HEK293 (cell line): ENCODE data around the gene PSORS1C2.

Experiments used
- CTCF ChIA-PET: fragments of 350-600 bp; formaldehyde crosslinking; extraction: SDS; loops from one replicate; lab custom pipeline; 2021; ENCODE audit warnings: antibody characterized with exemption; lab: Yijun Ruan, JAX
- POLR2A ChIA-PET: fragments of 300-600 bp; formaldehyde crosslinking; extraction: SDS; loops from one replicate; lab custom pipeline; 2020; ENCODE audit warnings: antibody characterized with exemption, inconsistent platforms; lab: Yijun Ruan, JAX
- H3K27ac ChIP-seq: fragments of 200-500 bp; sonication (Bioruptor generic); 2 replicates; pipeline ENCODE4 v1.5.1; 2014; ENCODE audit warnings: low read depth, low read length, control low read depth, inconsistent platforms; ENCODE audit errors: extremely low read depth
- H3K36me3 ChIP-seq, 2 experiments: fragments of 200-500 bp in 1 of 2; sonication (Bioruptor generic) in 1 of 2; 1 replicate in 1 of 2; 2 replicates in 1 of 2; pipeline ENCODE4 v1.5.1; 2014 to 2017; ENCODE audit warnings: inconsistent platforms in 2 of 2, low read length in 2 of 2; ENCODE audit not compliant: control insufficient read depth in 2 of 2, insufficient read depth in 1 of 2
- H3K4me1 ChIP-seq: fragments of 200-500 bp; sonication (Bioruptor generic); 2 replicates; pipeline ENCODE4 v1.5.1; 2014; ENCODE audit warnings: mild to moderate bottlenecking, low read length, inconsistent platforms; ENCODE audit not compliant: control insufficient read depth, insufficient read depth
- H3K4me3 ChIP-seq: 2 replicates; pipeline ENCODE4 v1.5.1; 2011; ENCODE audit warnings: low read depth, mild to moderate bottlenecking, control low read depth, low read length, moderate library complexity
- H3K9me3 ChIP-seq: fragments of 200-500 bp; sonication (Bioruptor generic); 2 replicates; pipeline ENCODE4 v1.5.1; 2014; ENCODE audit warnings: low read depth, low read length, inconsistent platforms; ENCODE audit not compliant: control insufficient read depth, insufficient read depth
- GFI1B ChIP-seq: fragments of 450-650 bp; formaldehyde crosslinking; IDR thresholded peaks from 2 replicates; pipeline ENCODE4 v1.5.1; 2016; ENCODE audit warnings: missing biosample characterization, missing genetic modification characterization
- MYNN ChIP-seq: fragments of 450-650 bp; formaldehyde crosslinking; IDR thresholded peaks from 2 replicates; pipeline ENCODE4 v1.5.1; 2016; ENCODE audit warnings: missing biosample characterization, missing genetic modification characterization, borderline replicate concordance
- REPIN1 ChIP-seq: fragments of 450-650 bp; formaldehyde crosslinking; IDR thresholded peaks from 2 replicates; pipeline ENCODE4 v1.5.1; 2017; ENCODE audit warnings: missing biosample characterization, missing genetic modification characterization, low read depth
- ZNF211 ChIP-seq: fragments of 450-650 bp; formaldehyde crosslinking; IDR thresholded peaks from 2 replicates; pipeline ENCODE4 v1.5.1; 2016; ENCODE audit warnings: low read depth, missing biosample characterization, missing genetic modification characterization
- ZNF280C ChIP-seq: fragments of 450-650 bp; formaldehyde crosslinking; IDR thresholded peaks from 2 replicates; pipeline ENCODE4 v1.5.1; 2016; ENCODE audit warnings: missing biosample characterization, missing genetic modification characterization
- ZNF335 ChIP-seq: fragments of 450-650 bp; formaldehyde crosslinking; conservative IDR thresholded peaks from 2 replicates; pipeline ENCODE4 v1.5.1; 2016; ENCODE audit warnings: missing biosample characterization, missing genetic modification characterization
- ZNF350 ChIP-seq: fragments of 450-650 bp; formaldehyde crosslinking; IDR thresholded peaks from 2 replicates; pipeline ENCODE4 v1.5.0; 2017; ENCODE audit warnings: missing biosample characterization, mild to moderate bottlenecking, missing genetic modification characterization
- ZNF362 ChIP-seq: fragments of 450-650 bp; formaldehyde crosslinking; IDR thresholded peaks from 2 replicates; pipeline ENCODE4 v1.5.1; 2016; ENCODE audit warnings: missing biosample characterization, missing genetic modification characterization
- ZNF626 ChIP-seq: fragments of 450-650 bp; sonication (Bioruptor Pico); formaldehyde crosslinking; IDR thresholded peaks from 2 replicates; pipeline ENCODE4 v1.5.1; 2018; ENCODE audit warnings: missing biosample characterization, missing genetic modification characterization, inconsistent platforms
- ZNF701 ChIP-seq: fragments of 450-650 bp; formaldehyde crosslinking; IDR thresholded peaks from 2 replicates; pipeline ENCODE4 v1.5.1; 2016; ENCODE audit warnings: missing biosample characterization, missing genetic modification characterization
- ZNF792 ChIP-seq: fragments of 450-650 bp; formaldehyde crosslinking; IDR thresholded peaks from 2 replicates; pipeline ENCODE4 v1.5.1; 2016; ENCODE audit warnings: missing biosample characterization, missing genetic modification characterization
- TF ChIP-seq, protein P1 (sequence below): fragments of 450-650 bp; formaldehyde crosslinking; IDR thresholded peaks from 2 replicates; pipeline ENCODE4 v1.5.1; 2016; ENCODE audit warnings: missing biosample characterization, missing genetic modification characterization

The PSORS1C2 gene

DNA sequence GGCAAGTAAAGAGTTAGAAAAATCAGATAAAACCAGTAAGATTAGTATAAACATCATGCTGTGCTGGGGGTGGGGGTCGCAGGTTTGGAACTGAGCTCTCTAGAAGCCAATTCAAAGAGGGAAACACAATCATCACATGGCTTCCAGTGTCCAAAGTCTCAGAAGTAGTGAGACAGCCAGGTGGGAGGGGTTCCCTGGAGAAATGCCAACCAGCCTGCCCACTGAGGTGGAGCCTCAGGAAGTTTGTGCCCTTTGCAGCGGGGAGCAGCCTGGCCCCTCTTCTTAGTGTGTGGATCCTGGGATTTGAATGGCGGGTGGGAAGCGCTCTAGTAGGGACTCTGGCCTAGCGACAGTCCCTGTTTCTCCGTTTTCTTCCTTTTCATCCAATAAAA is 47.9 kb downstream of the PSORS1C2 start (continued):
- TF ChIP-seq ZNF335 (tag by site-specific recombination) = no peak
- TF ChIP-seq ZNF701 (tag by site-specific recombination) = no peak
- TF ChIP-seq ZNF626 = no peak
- no peak for TF ChIP-seq ZNF280C (tag by site-specific recombination)
- no peak for TF ChIP-seq ZNF350 (tag by site-specific recombination)

- Histone ChIP-seq H3K4me3 (no peak overlapping the region), H3K36me3 (no peaks in the 10 kb centered on the region; a peak in 1 of 3 replicates), H3K27ac (no peak overlapping the region), H3K4me1 (peaks cover 5% of the 10 kb centered on the region; the same call in 1 of the 2 replicates), H3K9me3 (no peaks in the 10 kb centered on the region)
- TF ChIP-seq GFI1B (tag by site-specific recombination) (no peak), REPIN1 (no peak), MYNN (tag by site-specific recombination) (no peak), ZNF362 (no peak), ZNF211 (tag by site-specific recombination) (no peak), ZNF792 (tag by site-specific recombination) (no peak)
- TF ChIP-seq, protein P1, sequence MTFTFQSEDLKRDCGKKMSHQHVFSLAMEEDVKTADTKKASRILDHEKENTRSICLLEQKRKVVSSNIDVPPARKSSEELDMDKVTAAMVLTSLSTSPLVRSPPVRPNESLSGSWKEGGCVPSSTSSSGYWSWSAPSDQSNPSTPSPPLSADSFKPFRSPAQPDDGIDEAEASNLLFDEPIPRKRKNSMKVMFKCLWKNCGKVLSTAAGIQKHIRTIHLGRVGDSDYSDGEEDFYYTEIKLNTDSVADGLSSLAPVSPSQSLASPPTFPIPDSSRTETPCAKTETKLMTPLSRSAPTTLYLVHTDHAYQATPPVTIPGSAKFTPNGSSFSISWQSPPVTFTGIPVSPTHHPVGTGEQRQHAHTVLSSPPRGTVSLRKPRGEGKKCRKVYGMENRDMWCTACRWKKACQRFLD (tag by site-specific recombination) = no peak
- POLR2A ChIA-PET = no interaction called here
- CTCF ChIA-PET = interaction anchor here (0.6 to 7.3 kb wide), 14 partner anchors 11 to 606 kb away, joined by 3 to 97 read pairs (median 4); partner anchors contain the start of gene VARS2
Observed at GRCh38 chr6:31090275-31090972, 48.4 kb downstream of the PSORS1C2 start.
